DMS 273 (cell line): Measurements from ENCODE around the gene SLC24A4.

Experiments
- DNase-seq: peaks from one replicate; lab custom pipeline; 2025; ENCODE audit not compliant: unreplicated experiment; lab: John Stamatoyannopoulos, UW

Gene SLC24A4

DNA sequence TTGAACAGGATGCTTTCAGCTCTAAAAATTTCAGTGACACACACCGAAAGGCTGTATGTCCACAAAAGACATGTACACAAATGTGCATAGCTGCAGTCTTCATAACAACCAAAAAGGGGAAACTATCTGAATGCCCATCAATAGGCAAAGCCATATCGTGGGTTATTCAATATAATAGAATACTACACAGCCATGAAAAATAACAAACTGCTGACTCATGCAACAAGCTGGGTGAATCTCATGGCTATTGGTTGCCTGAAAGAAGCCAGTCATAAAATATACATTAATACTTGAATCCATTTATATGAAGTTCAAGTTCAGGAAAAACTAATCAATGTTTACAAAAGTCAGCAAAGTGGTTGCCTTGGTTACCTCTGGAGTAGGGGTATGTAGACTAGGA, 132.3 kb downstream of the SLC24A4 start:
- DNase-seq = no peak

DNA sequence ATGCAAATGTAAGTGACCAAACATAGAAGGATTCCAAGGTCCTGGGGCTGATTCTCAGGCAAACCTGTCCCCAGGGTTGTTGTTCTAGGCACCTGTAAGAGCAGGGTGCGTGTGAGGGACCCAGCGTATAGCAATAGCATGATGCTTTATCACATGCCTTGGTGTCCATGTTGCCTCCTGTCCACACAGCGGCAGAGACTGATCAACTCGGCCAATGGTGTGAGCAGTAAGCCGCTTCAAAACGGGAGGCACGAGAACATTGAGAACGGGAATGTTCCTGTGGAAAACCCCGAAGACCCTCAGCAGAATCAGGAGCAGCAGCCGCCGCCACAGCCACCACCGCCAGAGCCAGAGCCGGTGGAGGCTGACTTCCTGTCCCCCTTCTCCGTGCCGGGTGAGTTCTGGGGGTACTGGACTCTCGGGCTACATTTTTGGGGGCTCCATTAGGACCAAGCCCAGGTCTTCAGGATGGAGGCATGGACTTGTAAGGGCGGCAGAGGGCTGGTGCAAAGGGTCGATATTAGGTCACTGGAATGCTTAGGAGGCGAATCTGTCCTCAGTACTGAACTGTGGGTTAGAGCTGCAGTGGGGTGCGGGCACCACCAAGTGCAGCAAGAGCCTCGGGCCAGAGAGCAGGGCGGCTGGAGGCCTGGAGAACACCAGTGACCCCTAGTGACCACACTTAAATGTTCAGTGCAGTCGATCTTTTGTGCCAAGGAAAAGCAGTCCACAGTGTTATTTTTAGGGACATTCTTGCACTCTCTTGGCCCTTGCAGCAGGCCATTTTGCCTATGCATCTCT, 133.4 kb downstream of the SLC24A4 start:
- DNase-seq = peak; percentile 83

DNA sequence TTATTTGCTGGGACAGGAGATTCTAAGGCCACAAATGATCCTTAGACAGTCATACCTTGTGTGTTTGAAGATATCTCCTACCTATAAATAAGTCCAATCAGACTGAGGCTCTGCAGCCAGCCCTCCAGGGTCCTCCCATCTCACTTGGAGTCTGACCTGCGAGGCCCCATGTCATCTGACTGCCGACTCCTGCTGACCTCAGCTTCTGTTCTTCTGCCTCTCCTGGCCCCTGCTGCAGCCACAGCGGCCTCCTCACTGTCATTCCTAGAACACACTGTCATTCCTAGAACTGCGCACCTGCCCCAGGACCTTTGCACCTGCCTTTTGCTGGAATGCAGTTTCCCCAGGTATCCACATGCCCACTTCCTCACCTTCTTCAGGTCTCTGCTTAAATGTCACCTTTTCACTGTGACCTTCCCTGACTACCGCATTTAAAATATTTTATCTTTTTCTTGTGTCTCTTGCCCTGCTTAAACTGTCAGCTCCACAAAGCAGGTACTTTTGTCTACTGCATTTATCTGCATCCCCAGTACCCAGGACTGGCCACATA, 134.1 kb downstream of the SLC24A4 start:
- no peak for DNase-seq

DNA sequence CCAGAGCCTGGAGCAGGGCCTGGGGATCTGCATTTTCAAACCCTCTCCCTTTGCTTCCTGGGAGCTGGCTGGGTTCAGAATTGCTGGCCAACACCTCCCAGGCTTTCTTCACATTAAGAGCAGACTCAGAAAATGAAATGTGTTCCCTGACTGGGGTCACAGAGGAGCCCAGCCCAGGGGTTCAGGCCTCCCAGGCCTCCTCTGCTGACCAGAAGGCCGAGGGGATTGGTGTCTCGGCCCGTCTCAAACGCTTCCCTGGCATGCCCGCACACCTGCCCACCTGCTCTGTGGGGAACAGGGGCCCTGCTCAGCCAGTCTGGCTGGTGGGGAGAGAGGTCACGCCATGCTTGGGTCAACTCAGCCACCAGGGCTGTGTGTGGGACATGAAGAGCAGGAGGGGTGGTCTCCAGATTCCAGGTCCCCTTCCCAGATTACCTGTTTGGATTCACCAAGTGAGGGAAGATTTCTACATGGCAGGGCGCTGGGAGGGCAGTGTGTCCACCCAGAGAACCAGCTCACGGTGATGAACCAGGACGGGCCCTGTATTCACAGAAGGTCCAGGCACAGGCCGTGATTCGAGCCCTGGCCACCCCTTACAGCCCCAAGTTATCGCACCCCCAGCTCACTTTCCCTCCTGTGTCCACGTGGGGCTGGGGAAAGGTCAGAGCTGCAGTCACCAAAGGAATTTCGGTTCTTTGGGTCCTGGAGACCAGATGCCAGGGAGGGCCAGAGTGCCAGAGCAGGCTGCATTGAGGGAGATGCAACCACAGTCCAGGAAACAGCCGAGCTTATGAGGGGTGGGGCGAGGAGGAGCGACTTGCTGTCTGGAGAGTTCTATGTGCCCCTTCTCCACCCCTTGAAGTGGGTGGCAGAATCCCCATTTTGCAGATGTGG, 135.4 kb downstream of the SLC24A4 start:
- DNase-seq = no peak

DNA sequence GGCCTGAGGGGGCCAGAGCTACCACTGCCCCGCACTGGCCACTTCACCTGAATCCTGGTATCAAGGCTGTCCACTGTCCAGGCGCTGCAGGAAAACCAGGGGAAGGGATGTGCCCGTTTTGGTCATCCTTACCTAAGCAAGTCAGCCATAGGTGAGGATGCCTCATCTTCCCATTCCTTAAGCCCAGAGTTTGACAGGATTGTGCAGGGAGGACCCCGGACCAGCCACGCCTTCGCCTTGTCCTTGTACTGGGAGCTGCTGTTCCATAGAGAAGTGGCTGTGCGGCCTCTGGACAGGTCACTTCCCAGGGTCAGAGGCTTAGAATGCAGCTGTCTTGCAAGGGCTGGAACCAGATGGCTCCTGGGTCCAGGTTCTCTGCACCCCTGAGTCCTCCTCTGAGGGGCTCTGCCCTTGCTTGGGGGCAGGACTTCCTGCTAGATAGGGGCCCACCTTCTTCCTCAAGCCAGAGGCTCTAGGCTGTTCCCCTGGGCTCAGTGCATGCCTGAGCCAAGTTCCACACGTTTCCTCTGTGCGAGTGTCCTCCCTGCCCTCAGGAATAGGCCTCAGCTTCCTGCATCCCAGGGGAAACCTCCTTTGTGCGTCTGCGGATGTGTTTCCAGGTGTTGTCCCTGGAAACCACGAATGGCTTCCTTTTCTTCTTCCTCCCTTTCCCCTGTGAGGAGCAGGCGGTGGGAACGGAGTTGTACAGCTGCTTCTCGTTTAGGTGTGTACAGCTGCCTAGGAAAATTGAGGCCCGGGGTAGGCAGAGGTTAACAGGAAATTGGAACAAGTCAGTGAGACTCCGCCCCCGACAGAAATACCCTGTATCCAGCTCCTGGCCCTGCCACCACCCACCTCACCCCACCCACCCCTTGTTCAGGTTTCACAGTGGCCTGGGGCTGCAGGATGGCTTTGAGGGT, 136.3 kb downstream of the SLC24A4 start:
- no peak for DNase-seq

DNA sequence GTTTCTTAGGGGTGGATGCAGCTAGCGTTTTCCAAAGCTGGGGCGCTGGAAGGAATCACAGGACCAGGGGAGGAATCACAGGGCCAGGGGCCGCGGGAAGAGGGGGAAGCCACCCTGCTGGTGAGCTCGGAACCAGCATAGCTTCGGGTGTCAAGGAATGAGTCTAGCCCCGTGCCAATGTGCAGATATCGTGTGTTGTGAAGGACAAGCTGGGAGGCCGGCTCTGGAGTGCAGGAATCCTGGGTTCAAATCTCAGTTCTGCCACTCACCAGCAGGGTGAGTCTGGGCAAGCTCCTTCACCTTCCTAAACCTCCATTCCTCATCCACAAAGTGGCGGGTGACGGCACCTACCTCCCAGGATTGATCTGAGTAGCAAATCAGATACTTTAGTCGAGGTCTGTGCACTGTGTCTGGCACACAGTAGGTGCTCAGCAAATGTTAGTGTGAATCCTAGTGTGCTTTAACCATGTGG, 137.0 kb downstream of the SLC24A4 start:
- no peak for DNase-seq

DNA sequence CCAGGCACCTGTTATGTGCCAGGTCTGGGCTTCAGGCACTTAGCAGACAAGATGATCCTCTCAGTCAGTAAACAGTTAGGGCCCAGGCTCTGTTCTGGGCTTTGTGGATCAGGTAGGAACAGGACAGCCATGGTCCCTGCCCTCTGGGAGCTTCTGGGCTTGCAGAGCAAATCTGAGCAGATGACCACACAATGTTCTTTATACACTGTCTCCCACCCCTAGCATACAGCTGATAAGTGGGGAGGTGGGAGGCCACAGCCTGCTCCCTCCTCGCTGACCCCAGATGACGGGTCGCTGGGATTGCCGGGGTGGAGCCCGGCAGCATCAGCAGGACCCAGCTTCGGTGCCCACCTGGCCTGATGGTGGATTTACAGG, 137.6 kb downstream of the SLC24A4 start:
- DNase-seq = no peak

DNA sequence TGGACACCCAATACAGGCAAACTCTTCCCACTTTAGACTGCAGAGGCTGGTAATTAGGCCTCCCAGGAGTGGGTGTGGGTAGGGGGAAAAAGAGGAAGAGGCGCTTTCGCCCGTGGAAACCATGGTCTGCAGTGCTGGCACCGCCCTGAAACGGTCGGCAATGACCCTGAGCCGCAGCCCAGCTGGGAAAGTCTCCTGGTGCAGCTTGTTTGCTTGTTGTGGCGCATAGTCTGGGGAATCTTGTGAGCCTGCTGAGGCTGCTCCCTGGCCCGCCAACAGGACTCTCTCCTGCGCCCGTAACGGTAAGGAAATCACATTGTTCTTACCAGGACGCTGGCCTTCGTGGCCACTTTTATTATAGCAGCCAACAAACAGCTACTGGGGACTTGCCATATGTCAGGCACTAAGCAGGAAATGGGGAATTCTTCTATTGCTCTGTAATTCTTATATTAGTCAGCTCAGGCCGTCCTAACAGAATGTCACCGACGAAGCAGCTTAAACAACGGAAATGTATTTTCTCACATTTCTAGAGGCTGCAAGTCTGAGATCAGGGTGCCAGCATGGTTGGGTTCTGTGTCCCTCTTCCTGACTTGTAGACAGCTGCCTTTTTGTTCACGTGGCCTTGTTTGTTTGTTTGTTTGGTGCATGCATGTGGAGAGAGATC, 138.1 kb downstream of the SLC24A4 start:
- no peak for DNase-seq

DNA sequence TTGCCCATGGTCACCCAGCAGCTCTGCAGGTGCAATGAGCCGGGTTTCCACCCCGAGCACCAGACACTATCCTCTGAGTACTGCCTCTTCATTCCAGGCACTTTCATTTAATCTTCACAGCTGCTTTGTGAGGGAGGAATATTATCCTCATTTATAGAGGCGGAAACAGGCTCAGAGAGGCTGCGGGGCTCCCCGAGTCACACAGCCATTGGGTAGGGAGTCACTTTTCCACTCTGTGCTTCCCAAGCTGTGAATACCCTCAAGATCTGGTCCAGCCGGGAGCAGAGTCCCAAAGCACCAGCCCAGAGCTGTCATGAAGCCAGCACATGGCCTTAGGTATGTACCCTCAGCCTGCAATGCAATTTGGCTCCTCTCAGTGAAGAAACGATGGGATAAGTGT, 138.9 kb downstream of the SLC24A4 start:
- no peak for DNase-seq

DNA sequence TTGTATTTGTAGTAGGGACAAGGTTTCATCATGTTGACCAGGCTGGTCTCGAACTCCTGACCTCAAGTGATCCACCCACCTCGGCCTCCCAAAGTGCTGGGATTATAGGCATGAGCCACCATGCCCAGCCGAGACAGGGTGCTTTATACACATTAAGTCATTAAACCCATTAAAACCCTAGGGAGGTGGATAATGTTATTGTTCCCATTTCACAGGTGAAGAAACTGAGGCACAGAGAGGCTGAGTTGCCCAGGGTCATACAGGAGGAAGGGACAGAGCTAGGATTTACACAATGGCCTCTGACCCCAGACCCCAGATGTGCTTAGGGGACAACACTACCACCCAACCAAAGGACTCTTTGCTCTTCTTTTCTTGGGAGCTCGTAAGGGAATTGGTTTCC, 139.6 kb downstream of the SLC24A4 start:
- DNase-seq = no peak

DNA sequence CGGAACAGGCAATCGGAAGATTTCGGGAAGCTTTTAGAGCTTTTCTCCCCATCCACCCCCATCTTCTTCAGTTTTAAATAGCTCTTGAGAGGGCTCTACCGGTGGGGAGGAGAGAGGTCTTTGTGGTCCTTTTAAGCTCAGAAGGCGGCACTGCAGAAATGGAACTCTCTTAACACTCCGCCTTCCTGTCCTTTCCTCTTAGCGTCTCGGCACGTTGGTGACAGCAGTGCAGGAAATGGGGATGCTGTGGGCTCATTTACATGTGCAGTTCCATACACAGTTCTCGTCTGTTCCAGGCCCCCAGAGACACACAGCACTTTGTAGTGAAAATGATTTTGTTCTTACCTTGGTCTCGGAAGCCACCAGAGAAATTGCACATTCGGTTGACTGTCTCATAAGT, 140.2 kb downstream of the SLC24A4 start:
- no peak for DNase-seq

DNA sequence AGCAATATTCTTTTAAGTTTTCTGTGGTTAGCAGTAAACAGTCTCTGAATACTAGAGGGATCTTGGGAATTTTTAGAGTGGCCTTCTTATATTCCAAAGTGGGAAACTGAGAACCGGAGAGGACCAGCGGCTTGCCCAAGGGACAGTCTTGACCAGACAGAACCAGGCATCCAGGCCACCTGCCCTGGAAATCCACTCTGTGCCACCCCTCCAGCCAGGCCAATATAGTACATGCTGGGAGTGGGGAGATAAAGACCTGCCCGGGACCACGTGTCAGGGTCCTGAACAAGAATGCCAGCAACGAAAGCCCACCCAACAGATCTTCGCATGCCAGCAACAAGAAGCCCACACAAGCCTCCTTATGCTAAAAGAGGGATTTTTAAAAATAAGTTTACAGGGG, 141.2 kb downstream of the SLC24A4 start:
- DNase-seq = no peak

DNA sequence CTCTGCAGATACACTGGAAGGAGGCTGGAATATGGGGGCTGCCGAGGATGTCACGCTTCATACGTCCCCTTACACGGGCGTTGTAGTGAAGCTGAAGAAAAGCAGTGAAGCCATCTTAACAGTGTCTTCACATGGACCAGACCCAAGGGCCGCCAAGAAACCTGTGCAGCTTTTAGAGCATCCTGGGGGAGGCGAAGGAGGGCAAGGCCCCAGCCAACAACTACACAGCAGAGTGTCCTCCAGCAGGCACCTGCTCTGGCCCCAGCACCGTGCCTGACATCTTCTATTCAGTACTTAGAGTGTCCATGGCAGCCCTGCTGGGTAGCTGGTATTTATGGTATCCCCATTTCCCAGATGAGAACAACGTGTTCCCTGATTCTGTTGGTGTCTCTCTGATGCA, 141.8 kb downstream of the SLC24A4 start:
- DNase-seq = no peak

DNA sequence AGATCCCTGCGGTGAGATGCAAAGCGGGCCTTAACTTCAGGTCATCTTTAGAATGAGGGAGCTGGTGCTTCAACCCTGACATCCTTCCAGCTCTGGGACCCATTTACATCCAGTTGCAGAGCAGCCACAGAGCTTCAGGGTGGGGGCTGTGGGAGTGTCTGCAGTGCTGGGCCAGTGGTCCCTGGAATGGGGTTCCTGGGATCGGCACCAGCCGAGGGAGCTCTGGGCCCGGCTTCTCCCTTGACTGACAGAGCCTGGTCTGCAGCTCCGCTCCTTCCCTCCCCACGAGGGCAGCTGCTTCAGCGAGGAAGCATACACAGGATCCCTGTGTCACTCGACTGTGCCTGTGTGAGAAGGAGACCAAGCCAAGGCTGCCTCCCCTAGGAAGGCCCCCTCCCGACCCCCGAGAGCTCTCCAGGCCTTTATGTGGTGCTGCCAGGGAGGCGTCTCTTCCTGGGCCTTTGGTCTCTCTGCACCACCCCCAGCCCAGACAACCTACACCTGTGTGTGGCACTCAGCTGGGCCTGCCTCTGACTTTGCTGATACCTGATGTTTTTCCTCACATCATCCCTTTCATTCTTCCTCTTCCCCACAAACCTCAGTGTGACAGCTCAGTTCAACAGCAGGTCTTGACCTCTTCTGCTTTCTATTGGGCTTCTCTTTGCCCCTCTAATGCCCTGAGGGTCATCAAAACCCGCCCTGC, 142.5 kb downstream of the SLC24A4 start:
- DNase-seq = no peak

DNA sequence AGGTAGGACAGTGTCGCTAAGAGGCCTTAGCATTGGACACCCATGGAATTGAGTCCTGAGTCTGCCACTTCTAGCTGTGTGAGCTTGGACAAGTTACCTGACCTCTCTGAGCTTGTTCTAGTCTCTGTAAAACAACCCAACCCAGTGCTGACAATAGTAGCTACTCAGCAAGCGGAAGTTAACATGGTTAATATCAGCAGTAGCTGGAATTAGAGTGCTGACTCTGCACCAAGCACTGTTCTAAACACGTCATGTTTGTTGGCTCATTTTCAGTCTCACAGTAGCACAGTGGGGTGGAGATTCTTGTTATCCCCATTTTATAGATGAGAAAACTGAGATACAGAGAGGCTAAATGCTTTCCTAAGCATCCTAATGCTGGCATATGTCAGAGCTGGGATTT, 143.1 kb downstream of the SLC24A4 start:
- DNase-seq = no peak

DNA sequence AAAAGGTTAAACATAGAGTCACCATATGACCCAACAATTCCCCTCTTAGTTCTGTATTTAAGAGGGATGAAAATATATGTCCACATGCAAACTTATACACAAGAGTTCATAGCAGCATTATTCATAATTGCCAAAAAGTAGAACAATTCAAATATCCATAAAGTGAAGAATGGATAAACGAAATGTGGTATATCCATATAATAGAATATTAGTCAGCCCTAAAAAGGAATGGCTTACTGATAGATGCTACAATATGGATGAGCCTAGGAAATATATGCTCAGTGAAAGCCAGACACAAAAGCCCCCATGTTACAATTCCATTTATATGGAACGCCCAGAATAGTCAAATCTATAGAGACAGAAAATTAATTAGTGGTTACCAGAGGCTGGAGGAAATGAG, 146.6 kb downstream of the SLC24A4 start:
- DNase-seq = no peak

DNA sequence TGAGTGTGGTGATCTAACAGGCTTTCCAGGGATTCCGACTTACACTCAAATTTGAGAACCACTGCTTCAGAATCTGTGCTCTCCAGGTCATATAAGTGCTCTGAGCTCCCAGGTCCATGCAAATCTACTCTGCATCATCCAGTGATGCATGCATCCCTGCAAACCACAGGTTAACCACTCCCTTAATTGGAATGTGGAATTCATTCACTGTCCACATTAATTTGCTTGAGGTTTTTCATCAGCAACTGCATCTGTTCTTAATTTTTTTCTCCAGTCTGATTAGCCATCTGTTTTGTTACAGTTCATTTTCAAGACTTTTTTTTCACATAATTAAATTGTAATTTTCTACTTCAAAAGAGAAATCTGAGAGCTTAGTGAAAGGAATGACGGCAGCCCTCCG, 147.2 kb downstream of the SLC24A4 start:
- DNase-seq = peak; percentile 20

DNA sequence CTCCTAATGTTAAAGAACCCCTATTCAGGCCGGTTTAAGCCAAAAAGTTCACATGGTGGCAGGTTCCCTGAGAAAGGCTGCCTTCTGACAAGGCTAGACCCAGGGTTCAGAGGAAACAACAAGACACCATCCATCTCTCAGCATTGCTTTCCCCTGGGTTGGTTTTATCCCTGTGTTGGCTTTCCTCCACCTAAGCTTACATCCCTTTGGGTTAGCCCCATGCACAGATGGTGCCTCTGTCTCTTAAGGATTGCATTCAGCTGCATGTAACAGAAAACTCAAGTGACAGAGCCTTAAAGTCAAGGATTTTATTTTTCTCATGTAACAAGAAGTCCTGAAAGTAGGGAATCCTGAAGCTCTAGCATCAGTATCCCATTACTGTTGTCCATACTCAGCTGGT, 147.8 kb downstream of the SLC24A4 start:
- peak; percentile 71 for DNase-seq

DNA sequence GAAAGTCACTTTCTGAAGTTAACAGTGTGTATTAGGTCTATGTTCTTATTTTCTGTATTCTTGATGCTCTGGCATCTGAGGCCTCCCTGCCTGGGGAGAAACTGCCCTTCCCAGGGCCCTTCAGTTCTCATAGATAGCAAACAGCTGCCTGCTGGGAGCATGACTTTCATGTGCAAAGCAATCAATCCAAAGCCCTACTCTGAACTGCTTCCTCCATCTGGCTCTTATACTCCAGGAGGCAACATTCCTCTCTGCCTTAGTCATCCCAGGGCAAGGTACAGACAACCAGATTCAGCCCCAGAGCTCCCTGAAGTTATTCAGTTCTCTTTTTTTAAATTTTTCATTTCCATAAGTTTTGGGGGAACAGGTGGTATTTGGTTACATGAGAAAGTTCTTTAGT, 149.0 kb downstream of the SLC24A4 start:
- DNase-seq = peak; percentile 83

DNA sequence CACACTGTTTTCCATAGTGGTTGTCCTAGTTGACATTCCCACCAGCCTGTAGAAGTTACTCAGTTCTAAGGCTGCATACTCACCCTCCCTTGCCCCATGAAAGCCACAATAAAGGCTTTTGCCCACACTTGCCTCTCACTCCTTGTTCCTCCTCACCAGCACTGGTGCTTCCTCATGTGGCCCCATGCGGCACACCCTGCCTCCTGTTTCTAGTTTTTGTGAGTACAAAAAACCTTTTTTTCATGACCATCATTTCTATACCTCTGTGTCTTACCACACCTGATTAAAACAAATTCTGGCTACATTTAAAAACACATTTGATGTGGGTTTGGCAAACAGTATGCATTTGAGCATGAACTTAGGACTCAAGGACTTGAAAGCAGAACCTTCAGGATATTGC, 149.9 kb downstream of the SLC24A4 start:
- no peak for DNase-seq
